Endothelial cell of umbilical vein (primary cell): ENCODE results near the gene INMT. TPM values are rescaled to one million over a fixed set of nuclear protein-coding genes. Genes with fewer than 3 reads are reported as not detected.

ENCODE experiments used
- BruUV-seq: library from RNA; stranded (reverse); fragments of 400-500 nt; replicated peaks from 2 replicates; lab custom pipeline; 2021; lab: Mats Ljungman, UMichigan
- CTCF ChIA-PET: fragments of 300-600, 350-600 bp; sonication (Branson Sonifier 250); formaldehyde crosslinking; loops from one replicate; lab custom pipeline; 2021; ENCODE audit warnings: antibody characterized with exemption, inconsistent platforms; lab: Charles Lee
- POLR2A ChIA-PET: fragments of 300-600, 350-600 bp; sonication (Branson Sonifier 250); formaldehyde crosslinking; loops from one replicate; lab custom pipeline; 2021; ENCODE audit warnings: antibody characterized with exemption, inconsistent platforms; lab: Charles Lee
- DNase-seq: peaks from one replicate; pipeline ENCODE4 v3.0.0-alpha.2; 2011; ENCODE audit warnings: low read depth, low spot score
- FAIRE-seq: peaks from 2 replicates; lab custom pipeline; 2011; peaks lifted over from hg19 to GRCh38; lab: Jason Lieb, UNC
- H2AFZ ChIP-seq: 2 replicates; pipeline ENCODE4 v1.6.0; 2012; ENCODE audit warnings: low read depth, low read length, control low read depth, inconsistent platforms
- H3K27ac ChIP-seq: 2 replicates; pipeline ENCODE4 v1.5.1; 2011; ENCODE audit warnings: low read depth, mild to moderate bottlenecking, control low read depth, low read length, moderate library complexity; ENCODE audit not compliant: insufficient read depth
- H3K27me3 ChIP-seq, 2 experiments: 2 replicates each; pipeline versions ENCODE4 v1.6.0 to v1.6.1; 2011; ENCODE audit warnings: low read length in 2 of 2, mixed read lengths in 1 of 2; ENCODE audit not compliant: control insufficient read depth in 2 of 2, insufficient read depth in 2 of 2
- H3K36me3 ChIP-seq, 2 experiments: 2 replicates in 1 of 2; 3 replicates in 1 of 2; pipeline ENCODE4 v1.5.1; 2011; ENCODE audit warnings: low read length in 2 of 2, mild to moderate bottlenecking in 1 of 2, moderate library complexity in 1 of 2; ENCODE audit not compliant: control insufficient read depth in 2 of 2, insufficient read depth in 2 of 2; ENCODE audit errors: extremely low read depth in 1 of 2
- H3K4me1 ChIP-seq: 3 replicates; pipeline ENCODE4 v1.5.1; 2011; ENCODE audit warnings: mild to moderate bottlenecking, low read length; ENCODE audit not compliant: control insufficient read depth, insufficient read depth; ENCODE audit errors: extremely low read depth
- H3K4me2 ChIP-seq: 2 replicates; pipeline ENCODE4 v1.6.1; 2011; ENCODE audit warnings: low read length, control low read depth, mixed read lengths; ENCODE audit not compliant: insufficient read depth
- H3K4me3 ChIP-seq, 3 experiments: fragments of 200-600 bp in 1 of 3; sonication (generic), shearing (Covaris generic) in 1 of 3; replicated peaks in 1 of 3; 2 replicates each; pipeline ENCODE4 v1.5.1; 2011 to 2016; ENCODE audit warnings: control low read depth in 3 of 3, low read length in 3 of 3, mild to moderate bottlenecking in 2 of 3, inconsistent platforms in 1 of 3, low read depth in 1 of 3, moderate library complexity in 1 of 3; ENCODE audit not compliant: insufficient read depth in 1 of 3
- H3K79me2 ChIP-seq: 2 replicates; pipeline ENCODE4 v1.6.0; 2012; ENCODE audit warnings: low read length, inconsistent platforms; ENCODE audit not compliant: control insufficient read depth, insufficient read depth
- H3K9ac ChIP-seq: replicated peaks from 2 replicates; pipeline ENCODE3; 2011; ENCODE audit warnings: low read length, control low read depth; ENCODE audit not compliant: insufficient read depth; ENCODE audit errors: extremely low read depth
- H3K9me1 ChIP-seq: replicated peaks from 3 replicates; pipeline ENCODE4 v1.6.0; 2011; ENCODE audit warnings: mild to moderate bottlenecking, low read length; ENCODE audit not compliant: control insufficient read depth, insufficient read depth; ENCODE audit errors: extremely low read depth
- H3K9me3 ChIP-seq: replicated peaks from 2 replicates; pipeline ENCODE4 v1.5.1; 2012; ENCODE audit warnings: low read length, inconsistent platforms; ENCODE audit not compliant: control insufficient read depth, insufficient read depth
- H4K20me1 ChIP-seq: replicated peaks from 2 replicates; pipeline ENCODE3; 2011; ENCODE audit warnings: mild to moderate bottlenecking, low read length; ENCODE audit not compliant: control insufficient read depth, insufficient read depth; ENCODE audit errors: extremely low read depth
- CTCF ChIP-seq, 2 donors: IDR thresholded peaks; 1 replicate in 1 of 2; 2 replicates in 1 of 2; pipeline ENCODE4 v1.5.1; 2011; ENCODE audit warnings: low read length in 2 of 2, mild to moderate bottlenecking in 2 of 2, moderate library complexity in 2 of 2, control low read depth in 1 of 2, inconsistent platforms in 1 of 2, low read depth in 1 of 2; ENCODE audit not compliant: insufficient read depth in 1 of 2; ENCODE audit errors: extremely low read depth in 1 of 2
- EZH2 ChIP-seq: IDR thresholded peaks from 2 replicates; pipeline ENCODE4 v1.6.1; 2012; ENCODE audit warnings: borderline replicate concordance, low read depth, mild to moderate bottlenecking, moderate library complexity, low read length, inconsistent platforms; ENCODE audit not compliant: severe bottlenecking
- FOS ChIP-seq: IDR thresholded peaks from 2 replicates; pipeline ENCODE4 v1.6.1; 2011; ENCODE audit warnings: mild to moderate bottlenecking, low read length, moderate library complexity, borderline replicate concordance; ENCODE audit not compliant: insufficient read depth
- GATA2 ChIP-seq: IDR thresholded peaks from 2 replicates; pipeline ENCODE4 v1.7.0; 2011; ENCODE audit warnings: low read depth, mild to moderate bottlenecking, moderate library complexity, mixed read lengths, low read length; ENCODE audit not compliant: insufficient read length, insufficient read depth
- JUN ChIP-seq: IDR thresholded peaks from 2 replicates; pipeline ENCODE4 v1.6.1; 2011; ENCODE audit warnings: borderline replicate concordance, low read depth; ENCODE audit not compliant: insufficient read length, insufficient read depth
- MAX ChIP-seq: IDR thresholded peaks from 2 replicates; pipeline ENCODE4 v1.6.1; 2011; ENCODE audit not compliant: insufficient read depth, insufficient read length
- MYC ChIP-seq: IDR thresholded peaks from one replicate; pipeline ENCODE4 v1.6.1; 2011; ENCODE audit warnings: mild to moderate bottlenecking, low read depth, low read length
- POLR2A ChIP-seq: IDR thresholded peaks from 2 replicates; pipeline ENCODE4 v1.6.1; 2012; ENCODE audit warnings: low read depth, mild to moderate bottlenecking, control low read depth, low read length
- POLR2AphosphoS5 ChIP-seq: IDR thresholded peaks from 2 replicates; pipeline ENCODE4 v1.6.1; 2012; ENCODE audit warnings: low read depth, mild to moderate bottlenecking, control low read depth, low read length, moderate library complexity; ENCODE audit not compliant: insufficient read depth
- dilution Hi-C: fragments of 300-500 bp; cut with MboI; formaldehyde crosslinking; loops from one replicate; pipeline ENCODE4 v1.15.0; 2019; ENCODE audit warnings: low sequenced_read_pairs; ENCODE audit not compliant: extremely low pct_ligation_motif_present
- intact Hi-C: fragments of 100-400 bp; cut with micrococcal nuclease; formaldehyde crosslinking; loops from one replicate; pipeline ENCODE4 v1.10.0; 2022
- polyA plus RNA-seq, 4 experiments: library from polyadenylated mRNA; depleted of rRNA in 3 of 4; stranded (reverse) in 3 of 4; unstranded in 1 of 4; fragments of >200 nt; gene quantifications; 2 replicates each; pipeline versions ENCODE4 v1.2.1 to v1.2.3, GENCODE V29; 2011 to 2012; ENCODE audit warnings: missing spikeins in 1 of 4
- total RNA-seq: library from RNA; stranded (reverse); gene quantifications from 2 replicates; pipeline ENCODE4 v1.2.3, GENCODE V29; 2021

The INMT gene
- total and polyA plus RNA-seq, 2 donors (not counting 3 experiments of a cell fraction or from before 2014, with no cell fraction given): not detected

GRCh38 chr7:30799976-30800661 lies 48.2 kb downstream of the INMT start:
- Histone ChIP-seq H3K4me2 (no peak overlapping the region), H3K4me3 (no peak overlapping the region), H3K27me3 (no peaks in the 10 kb centered on the region), H3K4me1 (peaks cover 60% of the 10 kb centered on the region), H3K79me2 (no peaks in the 10 kb centered on the region), H3K27ac (no peak overlapping the region), H3K9me1 (no peaks in the 10 kb centered on the region), H4K20me1 (no peaks in the 10 kb centered on the region), H3K9me3 (no peaks in the 10 kb centered on the region), H3K9ac (no peak overlapping the region), H3K36me3 (no peaks in the 10 kb centered on the region), H2AFZ (no peak overlapping the region)
- BruUV-seq: no TSS peak
- POLR2A ChIA-PET: no interaction called here
- intact Hi-C loops (loop anchor here (1.0 to 5.0 kb wide), 8 partner anchors 58 to 322 kb away; no protein-coding TSS in a partner anchor), dilution Hi-C loops (no loop called here)
- TF ChIP-seq GATA2 (no peak), CTCF (IDR thresholded peaks at IDR 0.05; ENCODE audit: extremely low read depth in 1 of 2, insufficient read depth in 1 of 2, low read depth in 1 of 2, low read length in 2 of 2) (no peak), MAX (no peak), POLR2A (no peak), POLR2AphosphoS5 (no peak), FOS (no peak), MYC (no peak), EZH2 (no peak), JUN (no peak)
- CTCF ChIA-PET: interaction anchor here (0.7 to 2.1 kb wide), 17 partner anchors 8 to 334 kb away, joined by 3 to 75 read pairs (median 4); no protein-coding TSS in a partner anchor
- FAIRE-seq (no peak), DNase-seq (peak; percentile 7)
